Loucy (cell line): Measurements from ENCODE around the gene CCR5AS.
A peak's percentile ranks its signal among the peaks of the same experiment; 100 is the strongest.

ENCODE experiments used
- H2AFZ ChIP-seq: fragments of 200-600 bp; sonication (generic); 2 replicates; pipeline ENCODE4 v1.6.0; 2016; ENCODE audit warnings: antibody characterized with exemption, mild to moderate bottlenecking, low read length, moderate library complexity
- H3F3A ChIP-seq: fragments of 200-600 bp; 2 replicates; pipeline ENCODE4 v1.6.0; 2016; ENCODE audit warnings: antibody characterized with exemption, low read depth, mild to moderate bottlenecking
- H3K27me3 ChIP-seq: fragments of 200-600 bp; sonication (generic); 2 replicates; pipeline ENCODE4 v1.6.1; 2014; ENCODE audit warnings: low read length, mild to moderate bottlenecking; ENCODE audit not compliant: insufficient read depth, poor library complexity, severe bottlenecking
- H3K36me3 ChIP-seq: fragments of 200-600 bp; sonication (generic); 2 replicates; pipeline ENCODE4 v1.6.1; 2016; ENCODE audit warnings: low read length; ENCODE audit not compliant: insufficient read depth
- H3K4me1 ChIP-seq: fragments of 200-600 bp; sonication (generic); 2 replicates; pipeline ENCODE4 v1.5.1; 2014; ENCODE audit warnings: low read length, mild to moderate bottlenecking; ENCODE audit not compliant: insufficient read depth, poor library complexity, severe bottlenecking
- H3K4me2 ChIP-seq: fragments of 200-600 bp; sonication (generic); 2 replicates; pipeline ENCODE4 v1.6.0; 2014; ENCODE audit warnings: antibody characterized with exemption, low read length, low read depth, mild to moderate bottlenecking; ENCODE audit not compliant: poor library complexity, severe bottlenecking
- H3K4me3 ChIP-seq: fragments of 200-600 bp; sonication (generic); 2 replicates; pipeline ENCODE4 v1.5.1; 2014; ENCODE audit warnings: low read length, mild to moderate bottlenecking, mixed read lengths; ENCODE audit not compliant: poor library complexity, severe bottlenecking
- H3K79me2 ChIP-seq: fragments of 200-600 bp; sonication (generic); 2 replicates; pipeline ENCODE4 v1.6.1; 2014; ENCODE audit warnings: low read length; ENCODE audit not compliant: insufficient read depth
- H3K9ac ChIP-seq: fragments of 200-600 bp; sonication (generic); 2 replicates; pipeline ENCODE4 v1.6.0; 2014; ENCODE audit warnings: mild to moderate bottlenecking, low read depth, low read length, moderate library complexity; ENCODE audit not compliant: poor library complexity, severe bottlenecking
- H3K9me2 ChIP-seq: fragments of 200-600 bp; sonication (generic); replicated peaks from 2 replicates; pipeline ENCODE4 v1.6.1; 2016; ENCODE audit warnings: low read depth, low read length, mixed read lengths
- H3K9me3 ChIP-seq: fragments of 200-600 bp; sonication (generic); 2 replicates; pipeline ENCODE4 v1.6.1; 2014; ENCODE audit warnings: mild to moderate bottlenecking, antibody characterized with exemption, low read length, low read depth; ENCODE audit not compliant: insufficient read depth
- H4K20me1 ChIP-seq: fragments of 200-600 bp; sonication (generic); 2 replicates; pipeline ENCODE4 v1.6.0; 2014; ENCODE audit warnings: antibody characterized with exemption, low read length, mild to moderate bottlenecking; ENCODE audit not compliant: insufficient read depth, poor library complexity, severe bottlenecking
- CTCF ChIP-seq: fragments of 200-600 bp; sonication (generic); conservative IDR thresholded peaks from 2 replicates; pipeline ENCODE4 v1.5.1; 2014; ENCODE audit warnings: mild to moderate bottlenecking, antibody characterized with exemption, low read length
- EZH2phosphoT487 ChIP-seq: fragments of 200-600 bp; IDR thresholded peaks from 2 replicates; pipeline ENCODE4 v1.6.1; 2018; ENCODE audit warnings: antibody characterized with exemption, mild to moderate bottlenecking, moderate library complexity, borderline replicate concordance

The CCR5AS gene

GRCh38 chr3:46381625-46382024, 25.2 kb downstream of the CCR5AS start:
- H4K20me1 ChIP-seq, result no peaks in the 10 kb centered on the region
- no peaks in the 10 kb centered on the region for H3K79me2 ChIP-seq
- H2AFZ ChIP-seq, result no peak overlapping the region
- H3K4me2 ChIP-seq, result no peak overlapping the region
- H3K9me3 ChIP-seq, result no peaks in the 10 kb centered on the region
- H3K4me3 ChIP-seq, result no peak overlapping the region
- H3K27me3 ChIP-seq, result no peaks in the 10 kb centered on the region
- peaks cover 60% of the 10 kb centered on the region for H3K4me1 ChIP-seq
- H3K36me3 ChIP-seq, result no peaks in the 10 kb centered on the region
- H3F3A ChIP-seq, result no peaks in the 10 kb centered on the region
- H3K9ac ChIP-seq, result no peak overlapping the region
- TF ChIP-seq EZH2phosphoT487 (no peak), CTCF (no peak)
- H3K9me2 ChIP-seq, result no peaks in the 10 kb centered on the region

GRCh38 chr3:46380471-46381221, 26.2 kb downstream of the CCR5AS start:
- H3K4me3 ChIP-seq, result no peak overlapping the region
- peaks cover 61% of the 10 kb centered on the region for H3K4me1 ChIP-seq
- peak overlapping the region; percentile 2 for H3K4me2 ChIP-seq
- H3K27me3 ChIP-seq, result no peaks in the 10 kb centered on the region
- no peak overlapping the region for H3K9ac ChIP-seq
- no peaks in the 10 kb centered on the region for H3K36me3 ChIP-seq
- TF ChIP-seq CTCF, result no peak
- TF ChIP-seq EZH2phosphoT487, result no peak
- H3K9me2 ChIP-seq, result no peaks in the 10 kb centered on the region
- H3K79me2 ChIP-seq, result no peaks in the 10 kb centered on the region
- H3F3A ChIP-seq, result no peaks in the 10 kb centered on the region
- peak overlapping the region; percentile 63 for H2AFZ ChIP-seq
- no peaks in the 10 kb centered on the region for H4K20me1 ChIP-seq
- H3K9me3 ChIP-seq, result no peaks in the 10 kb centered on the region

GRCh38 chr3:46378426-46378942, 28.4 kb downstream of the CCR5AS start:
- TF ChIP-seq CTCF, result peak; percentile 97
- no peak for TF ChIP-seq EZH2phosphoT487
- Histone ChIP-seq H3K9ac (no peak overlapping the region), H3K9me3 (no peaks in the 10 kb centered on the region), H3K9me2 (no peaks in the 10 kb centered on the region), H3F3A (no peaks in the 10 kb centered on the region), H2AFZ (0 out of 2 replicates have a peak overlapping the region, but pooled peaks have one; percentile 5), H3K79me2 (no peaks in the 10 kb centered on the region), H4K20me1 (no peaks in the 10 kb centered on the region), H3K4me3 (no peak overlapping the region), H3K27me3 (no peaks in the 10 kb centered on the region), H3K4me1 (peaks cover 61% of the 10 kb centered on the region), H3K36me3 (no peaks in the 10 kb centered on the region), H3K4me2 (no peak overlapping the region)
